ENCODE measurements around the gene QRFP.
"Not testable (repeated sequence)": the region's sequence is repeated elsewhere in the genome, so short reads cannot be mapped to it uniquely, and the experiment has no call there.

Gene QRFP

DNA sequence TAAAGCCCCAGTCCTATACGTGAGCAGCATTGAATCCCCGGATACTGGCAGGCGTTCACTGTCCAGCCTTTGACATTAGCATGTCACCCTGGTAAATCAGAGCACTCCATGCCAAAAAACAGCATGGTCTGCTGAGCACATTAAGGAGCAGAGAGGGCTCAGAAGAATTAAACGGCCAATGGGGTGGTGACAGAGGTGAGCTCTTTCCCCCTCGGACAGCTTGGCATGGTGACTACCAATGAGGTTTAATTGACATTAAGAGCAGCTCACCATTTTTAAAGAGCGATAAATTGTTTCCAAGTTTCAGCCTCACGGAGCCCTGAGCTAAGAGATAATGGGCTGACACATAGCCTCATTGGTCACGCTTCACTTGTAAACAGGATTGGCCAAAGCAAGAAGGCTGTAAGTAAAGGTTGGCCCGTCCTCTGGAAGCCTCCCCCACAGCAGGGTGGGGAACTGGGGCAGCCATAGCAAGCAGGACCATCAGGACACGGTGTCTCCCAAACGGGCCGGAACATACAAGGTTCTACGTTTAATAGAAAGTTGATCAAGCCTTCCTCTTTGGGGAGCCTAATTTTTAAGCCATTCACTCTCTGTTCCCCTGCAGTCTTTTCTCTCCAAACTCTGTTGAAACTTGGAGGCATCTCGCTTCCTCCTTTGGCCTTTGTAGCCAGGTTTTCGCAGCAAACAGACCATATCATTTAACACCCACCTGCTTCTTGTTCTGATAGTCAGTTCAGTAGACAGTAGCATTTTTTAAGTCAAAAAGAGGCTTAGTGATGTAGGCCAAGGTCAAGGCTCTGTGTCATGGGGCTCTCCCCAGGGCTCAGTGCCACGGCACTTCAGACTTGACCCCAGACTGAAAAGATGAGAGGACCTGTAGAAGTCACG, 25.9 kb downstream of the QRFP start:
- DNase-seq = no peak

DNA sequence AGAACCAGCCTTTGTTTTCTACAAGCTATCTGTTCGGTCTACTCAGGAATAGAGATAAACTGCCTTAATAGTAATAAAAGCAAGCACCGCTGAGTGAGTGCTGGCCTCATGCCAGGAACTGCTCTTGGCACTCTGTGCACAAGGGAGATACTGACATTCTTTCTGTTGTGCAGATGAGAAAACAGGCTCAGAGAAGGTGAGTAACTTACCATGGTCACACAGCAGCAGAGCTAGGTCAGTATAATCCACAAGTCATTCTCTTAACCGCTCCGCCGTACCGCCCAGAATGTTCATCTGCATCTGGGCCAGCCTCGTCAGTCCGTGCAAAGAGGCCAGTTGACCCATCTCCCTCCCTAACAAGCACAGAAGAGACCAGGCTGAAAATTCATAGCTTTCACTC, 27.4 kb downstream of the QRFP start:
- DNase-seq = peak; percentile 44

DNA sequence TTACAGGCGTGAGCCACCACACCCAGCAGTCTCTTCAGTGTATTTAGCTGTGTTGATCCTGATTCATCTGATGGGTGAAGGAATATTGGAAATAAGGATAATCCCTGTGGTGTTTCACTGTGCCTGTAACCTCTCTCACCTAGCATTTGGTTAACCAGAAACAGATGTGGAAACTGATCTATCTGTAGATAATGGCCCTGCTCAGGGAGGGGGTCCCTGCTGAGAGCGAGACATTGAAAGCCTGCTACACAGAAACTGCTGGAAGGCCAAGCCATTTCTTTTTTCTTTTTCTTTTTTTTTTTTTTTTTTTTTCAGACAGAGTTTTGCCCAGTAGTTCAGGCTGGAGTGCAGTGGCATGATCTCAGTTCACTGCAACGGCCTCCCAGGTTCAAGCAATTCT, 28.4 kb downstream of the QRFP start:
- DNase-seq = no peak

- no peak for DNase-seq
These were observed 29.1 kb downstream of the QRFP start for GRCh38 chr9:130867556-130867955.

GRCh38 chr9:130866474-130866965, 30.1 kb downstream of the QRFP start:
- peak; percentile 70 for DNase-seq

GRCh38 chr9:130865921-130866320, 30.7 kb downstream of the QRFP start:
- DNase-seq = no peak

GRCh38 chr9:130864541-130864940, 32.1 kb downstream of the QRFP start:
- DNase-seq = no peak

GRCh38 chr9:130862747-130863146, 33.9 kb downstream of the QRFP start:
- DNase-seq = no peak

DNA sequence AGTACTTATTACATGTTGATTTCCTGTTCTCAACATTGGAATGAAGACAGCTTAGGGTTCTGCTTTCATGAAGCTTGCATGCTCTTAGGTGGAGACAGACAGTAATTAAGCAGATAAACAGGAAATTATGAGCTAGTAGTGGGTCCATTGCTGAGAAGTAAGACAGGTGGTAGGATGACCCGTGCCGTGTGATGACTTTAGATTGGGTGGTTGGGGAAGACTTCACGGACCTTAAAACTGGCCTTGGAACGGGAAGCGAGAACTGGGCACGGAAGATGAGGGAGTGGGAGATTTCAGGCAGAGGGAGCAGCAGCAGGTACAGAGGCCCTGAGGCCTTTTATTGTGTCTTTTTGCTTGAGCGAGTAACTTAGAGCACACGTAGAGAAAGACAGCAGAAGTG, 34.4 kb downstream of the QRFP start:
- DNase-seq = no peak

DNA sequence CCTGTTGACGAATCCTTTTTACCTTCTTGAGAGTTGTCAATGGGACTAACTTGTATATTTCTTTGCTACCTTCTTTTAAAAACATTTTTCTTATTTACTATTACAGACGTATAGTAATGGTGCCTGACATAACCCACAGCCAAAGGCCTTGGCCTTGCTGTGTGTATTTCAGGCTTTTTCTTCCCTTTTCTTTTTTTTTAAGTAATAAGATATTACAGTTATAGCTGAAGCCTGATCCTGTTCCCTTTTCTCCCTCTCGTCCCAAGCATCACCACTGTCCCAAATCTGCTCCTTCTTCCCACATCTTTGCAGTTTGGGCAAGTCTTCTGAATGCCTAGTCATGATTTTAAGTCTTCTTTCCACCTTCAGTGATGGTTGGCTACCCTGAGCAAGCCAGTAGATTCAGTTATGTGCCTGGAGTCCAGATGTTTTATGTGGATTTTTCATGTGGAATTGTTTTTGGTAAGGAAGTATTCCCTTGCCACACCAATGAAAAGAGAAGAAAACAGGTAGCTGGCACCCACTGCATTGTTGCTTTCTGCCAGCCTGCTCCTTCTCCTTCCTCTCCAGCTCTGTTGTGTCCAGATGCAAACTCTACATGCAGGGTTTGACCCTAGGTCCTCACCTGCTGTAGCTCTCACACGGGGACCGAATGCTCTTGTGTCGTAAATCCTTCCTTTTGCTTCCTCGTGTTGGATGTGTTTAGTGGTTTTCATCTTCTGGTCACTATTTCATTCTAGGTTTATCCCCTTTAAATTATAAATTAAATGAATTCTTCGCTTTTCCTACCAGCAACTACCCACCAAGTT, 35.0 kb downstream of the QRFP start:
- no peak for DNase-seq

DNA sequence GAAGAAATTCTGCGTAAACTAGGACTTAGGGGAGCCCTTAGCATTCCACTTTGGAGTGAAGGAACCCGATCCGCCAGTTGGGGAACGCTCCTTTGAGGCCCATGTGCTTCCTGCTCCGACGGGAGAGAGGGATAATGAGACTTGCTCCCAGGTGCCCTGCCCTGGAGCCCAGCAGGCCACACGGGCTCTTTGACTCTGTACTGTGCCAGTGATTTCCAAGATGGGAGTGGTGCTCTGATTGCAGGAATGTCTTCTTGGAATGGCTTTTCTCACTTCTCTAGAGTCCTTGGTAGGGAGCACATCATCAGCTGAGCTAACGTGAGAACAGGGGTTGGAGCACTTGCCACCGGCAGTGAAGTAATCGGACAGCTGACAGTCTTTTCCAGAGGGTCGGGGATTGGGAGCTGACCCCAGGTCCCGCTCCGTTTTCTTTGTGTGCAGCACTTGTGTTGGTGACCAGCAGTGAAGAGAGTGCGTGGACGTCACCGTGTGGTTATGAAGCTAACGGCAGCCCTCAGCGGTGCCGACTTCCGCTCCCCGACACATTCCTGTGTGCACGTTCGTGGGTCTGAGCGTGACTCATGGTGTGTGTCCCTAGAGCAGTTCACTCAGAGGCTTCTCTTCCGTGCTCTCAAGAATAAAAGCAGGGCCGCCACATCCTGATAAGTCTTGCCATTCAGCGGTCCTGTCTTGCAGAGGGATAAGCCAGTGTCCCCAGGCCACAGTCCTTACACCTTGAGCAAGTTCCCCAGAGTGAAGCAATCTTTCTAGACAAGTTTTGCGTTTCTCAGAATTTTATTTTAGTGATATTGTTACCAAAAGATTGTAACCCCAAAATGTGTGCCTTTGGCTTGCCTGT, 35.9 kb downstream of the QRFP start:
- DNase-seq = no peak

GRCh38 chr9:130858739-130859705, 37.6 kb downstream of the QRFP start:
- DNase-seq = no peak

DNA sequence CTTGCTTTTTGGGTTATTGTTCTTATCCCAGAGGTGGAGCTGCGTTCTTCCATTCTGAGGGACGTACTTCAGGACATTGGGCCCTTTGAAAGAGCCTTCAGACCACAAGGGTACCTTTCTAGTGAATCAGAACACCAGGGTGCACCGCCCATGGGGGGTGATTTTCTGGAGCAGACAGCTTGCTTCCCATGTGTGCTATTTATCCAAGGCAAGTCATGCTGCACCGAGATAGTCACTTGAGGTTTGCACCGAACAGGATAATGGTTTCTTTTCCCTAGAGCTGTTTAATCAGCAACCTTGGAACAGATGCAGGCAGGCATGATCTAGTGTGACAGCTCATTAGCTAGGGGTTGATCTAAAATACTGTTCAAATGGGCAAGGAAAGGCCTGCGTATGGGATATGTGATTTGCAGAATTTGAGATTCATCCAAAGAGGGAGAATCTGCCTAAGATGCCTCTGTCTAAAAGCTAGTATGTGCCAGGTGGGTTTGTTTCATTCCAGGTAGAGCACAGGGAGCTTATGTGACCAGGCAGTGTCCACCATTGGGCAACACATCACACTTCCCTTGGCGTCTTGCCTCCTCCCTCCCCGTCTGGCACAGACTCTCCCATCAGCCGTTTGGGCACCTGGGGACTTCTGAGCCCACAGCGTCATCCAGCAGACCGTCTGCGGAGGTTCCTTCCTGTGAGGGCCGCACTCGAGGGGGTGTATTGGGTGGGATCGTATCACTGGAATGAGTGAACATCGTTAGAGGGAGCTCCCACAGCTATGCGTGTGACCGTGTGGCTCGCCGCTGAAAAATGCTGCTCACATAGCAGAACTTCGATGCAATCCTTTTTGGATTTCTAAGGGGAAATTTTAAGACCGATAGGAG, 38.5 kb downstream of the QRFP start:
- no peak for DNase-seq

DNA sequence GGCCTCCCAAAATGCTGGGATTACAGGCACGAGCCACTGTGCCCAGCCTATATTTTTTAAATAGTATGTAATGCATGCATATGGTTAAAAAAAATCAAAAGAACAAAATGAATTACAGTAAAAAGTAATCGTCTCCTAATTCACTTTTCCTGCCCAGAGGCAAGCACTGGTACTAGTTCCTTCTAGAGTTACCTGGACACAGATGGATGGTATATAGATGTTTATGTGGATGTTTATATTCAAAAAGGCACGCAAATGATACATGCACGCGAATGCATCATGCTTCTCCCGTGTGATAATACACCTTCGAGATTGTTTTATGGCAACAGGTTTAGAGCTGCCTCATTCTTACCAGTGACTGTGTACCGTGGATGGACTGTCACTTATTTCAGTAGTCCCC, 40.1 kb downstream of the QRFP start:
- no peak for DNase-seq

DNA sequence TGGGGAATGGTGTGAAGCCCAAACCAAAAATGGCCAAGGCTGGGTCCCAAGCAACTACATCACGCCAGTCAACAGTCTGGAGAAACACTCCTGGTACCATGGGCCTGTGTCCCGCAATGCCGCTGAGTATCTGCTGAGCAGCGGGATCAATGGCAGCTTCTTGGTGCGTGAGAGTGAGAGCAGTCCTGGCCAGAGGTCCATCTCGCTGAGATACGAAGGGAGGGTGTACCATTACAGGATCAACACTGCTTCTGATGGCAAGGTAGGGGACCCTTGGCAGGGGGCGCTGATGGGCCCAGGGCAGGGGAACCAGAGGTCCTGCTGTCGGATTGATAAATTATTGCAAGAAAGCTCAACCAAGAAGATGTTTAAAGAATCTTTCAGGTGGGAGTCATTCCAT, 41.8 kb downstream of the QRFP start:
- no peak for DNase-seq

DNA sequence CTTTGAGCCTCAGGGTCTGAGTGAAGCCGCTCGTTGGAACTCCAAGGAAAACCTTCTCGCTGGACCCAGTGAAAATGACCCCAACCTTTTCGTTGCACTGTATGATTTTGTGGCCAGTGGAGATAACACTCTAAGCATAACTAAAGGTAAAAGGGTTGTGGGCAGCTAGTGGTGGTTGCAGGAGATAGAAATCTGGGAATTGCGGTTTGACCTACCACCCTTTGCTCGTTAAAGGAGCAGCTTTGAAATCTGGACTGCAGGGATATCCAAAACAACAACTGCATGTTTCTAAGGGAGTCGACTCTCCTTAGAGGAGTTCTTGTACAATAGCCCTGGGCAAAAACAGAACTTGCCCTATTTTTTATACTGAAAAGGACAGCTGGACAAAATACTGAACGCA, 42.5 kb downstream of the QRFP start:
- no peak for DNase-seq

DNA sequence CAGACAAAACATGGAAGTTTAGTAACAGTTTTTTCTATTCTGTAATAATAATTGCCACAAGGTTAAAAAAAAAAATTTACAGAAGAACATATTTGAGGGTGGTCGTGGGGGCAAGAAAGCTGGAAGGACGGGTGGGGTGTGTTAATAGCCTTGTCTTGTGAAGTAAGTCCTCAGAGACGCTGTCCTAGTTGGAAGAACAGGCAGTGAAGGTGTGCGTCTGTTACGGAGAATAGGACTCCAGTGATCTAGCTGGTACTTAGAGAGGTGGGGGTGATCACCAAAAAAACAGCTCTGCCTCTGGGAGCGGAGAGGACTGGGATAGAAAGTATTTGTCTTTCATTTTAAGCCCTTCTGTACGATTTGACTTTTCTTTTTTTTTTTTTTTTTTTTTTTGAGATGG, 43.8 kb downstream of the QRFP start:
- DNase-seq = no peak

GRCh38 chr9:130849356-130849755, 47.3 kb downstream of the QRFP start:
- DNase-seq = no peak

DNA sequence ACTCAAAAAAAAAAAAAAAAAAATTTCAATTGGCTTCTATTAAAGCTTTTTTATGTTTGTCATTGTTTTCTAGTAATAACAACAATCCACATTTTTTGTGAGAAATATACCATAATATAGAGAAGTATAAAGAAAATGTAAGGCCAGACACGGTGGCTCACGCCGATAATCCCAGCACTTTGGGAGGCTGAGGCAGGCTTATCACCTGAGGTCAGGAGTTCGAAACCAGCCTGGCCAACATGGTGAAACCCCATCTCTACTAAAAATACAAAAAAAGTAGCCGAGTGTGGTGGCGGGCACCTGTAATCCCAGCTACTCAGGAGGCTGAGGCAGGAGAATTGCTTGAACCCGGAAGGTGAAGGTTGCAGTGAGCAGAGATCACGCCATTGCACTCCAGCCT, 48.1 kb downstream of the QRFP start:
- not testable (repeated sequence) for DNase-seq

DNA sequence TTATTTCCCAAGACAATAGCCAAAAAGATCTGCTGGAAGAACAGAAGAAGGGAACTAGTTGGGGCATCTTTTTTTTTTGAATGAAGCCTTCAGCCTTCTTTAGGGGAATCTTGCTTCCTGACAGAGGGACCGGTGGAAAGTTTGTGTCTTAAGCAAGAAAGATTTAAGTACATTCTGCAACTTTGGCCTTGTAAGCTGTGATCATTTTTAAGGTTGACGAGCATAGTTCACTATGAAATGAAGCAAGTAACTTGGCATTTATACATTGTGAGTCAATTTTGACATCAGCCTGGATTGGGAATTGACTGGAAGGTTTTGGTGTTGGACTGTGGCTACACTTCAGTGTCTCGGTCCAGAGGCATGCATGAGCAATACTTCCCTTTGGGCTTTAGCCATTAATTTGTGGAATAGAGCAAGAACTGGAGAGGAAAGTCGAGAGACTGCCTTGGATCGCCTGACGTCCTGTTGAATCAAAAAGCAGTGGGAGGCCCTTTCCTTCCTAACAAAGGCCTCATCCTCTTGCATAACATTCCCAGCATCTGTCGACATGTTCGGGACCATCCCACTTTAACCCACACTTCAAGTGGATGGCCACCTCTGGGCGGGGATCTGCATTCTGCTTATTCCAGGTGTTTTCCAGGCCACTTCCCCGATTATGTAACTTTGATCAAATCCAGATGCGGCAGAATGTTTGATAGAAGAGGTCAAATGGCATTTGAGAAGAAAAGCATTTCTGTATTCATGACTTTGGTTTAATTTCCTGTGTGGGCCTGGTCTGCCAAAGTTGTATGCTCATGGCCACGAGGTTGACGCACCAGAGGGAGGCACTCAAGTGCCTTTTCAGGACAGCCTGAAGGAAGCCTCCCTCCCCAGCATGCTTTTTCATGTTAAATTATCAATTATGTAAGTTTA, 49.0 kb downstream of the QRFP start:
- DNase-seq = no peak
